PC-9 (cell line): ENCODE data around the gene NTM. TPM values are rescaled to one million over a fixed set of nuclear protein-coding genes. Genes with fewer than 3 reads are reported as not detected.

Experiments used
- BruUV-seq: library from RNA; stranded (reverse); fragments of 400-500 nt; replicated peaks from 2 replicates; lab custom pipeline; 2021; lab: Mats Ljungman, UMichigan
- CTCF ChIA-PET: fragments of 300-600 bp; sonication (Branson Sonifier 250); formaldehyde crosslinking; loops from one replicate; lab custom pipeline; 2022; ENCODE audit warnings: antibody characterized with exemption; lab: Charles Lee
- POLR2A ChIA-PET: fragments of 300-600 bp; sonication (Branson Sonifier 250); formaldehyde crosslinking; loops from one replicate; lab custom pipeline; 2022; ENCODE audit warnings: antibody characterized with exemption; ENCODE audit not compliant: unreplicated experiment; lab: Charles Lee
- DNase-seq, 2 experiments: peaks; one replicate each; pipeline versions ENCODE4 v3.0.0 to v3.0.0-alpha.2; 2015 to 2022; ENCODE audit warnings: mixed read lengths in 1 of 2
- H2AFZ ChIP-seq: fragments of 200-600 bp; sonication (generic); 2 replicates; pipeline ENCODE4 v1.8.1; 2017; ENCODE audit warnings: antibody characterized with exemption
- H3F3A ChIP-seq: fragments of 200-600 bp; sonication (generic); 2 replicates; pipeline ENCODE4 v1.8.1; 2017; ENCODE audit warnings: antibody characterized with exemption, mild to moderate bottlenecking, low read depth; ENCODE audit not compliant: insufficient read depth
- H3K27ac ChIP-seq: fragments of 200-600 bp; sonication (generic); 2 replicates; pipeline ENCODE4 v1.6.1; 2016; ENCODE audit warnings: mixed run types
- H3K27me3 ChIP-seq: fragments of 200-600 bp; sonication (generic); 2 replicates; pipeline ENCODE4 v1.6.1; 2016; ENCODE audit warnings: low read depth, mixed run types; ENCODE audit not compliant: insufficient read depth
- H3K36me3 ChIP-seq: fragments of 200-600 bp; sonication (generic); 2 replicates; pipeline ENCODE4 v1.6.1; 2016; ENCODE audit warnings: low read depth, mixed run types
- H3K4me1 ChIP-seq: fragments of 200-600 bp; sonication (generic); replicated peaks from 2 replicates; pipeline ENCODE4 v1.6.1; 2016; ENCODE audit warnings: mixed run types; ENCODE audit not compliant: insufficient read depth
- H3K4me2 ChIP-seq: fragments of 200-600 bp; sonication (generic); 2 replicates; pipeline ENCODE4 v1.6.1; 2017; ENCODE audit warnings: mixed run types
- H3K4me3 ChIP-seq: fragments of 200-600 bp; sonication (generic); 2 replicates; pipeline ENCODE4 v1.6.1; 2016; ENCODE audit warnings: mixed run types
- H3K79me2 ChIP-seq: fragments of 200-600 bp; sonication (generic); 2 replicates; pipeline ENCODE4 v1.6.1; 2017; ENCODE audit warnings: low read depth, mixed run types
- H3K9me2 ChIP-seq: fragments of 200-600 bp; sonication (generic); 2 replicates; pipeline ENCODE4 v1.8.1; 2017; ENCODE audit warnings: mild to moderate bottlenecking; ENCODE audit not compliant: insufficient read depth
- H3K9me3 ChIP-seq: fragments of 200-600 bp; sonication (generic); 2 replicates; pipeline ENCODE4 v1.8.1; 2016; ENCODE audit warnings: low read depth; ENCODE audit not compliant: insufficient read depth
- H4K20me1 ChIP-seq: fragments of 200-600 bp; sonication (generic); 2 replicates; pipeline ENCODE4 v1.8.1; 2017; ENCODE audit not compliant: insufficient read depth
- EZH2 ChIP-seq: fragments of 200-600 bp; sonication (generic); IDR thresholded peaks from 2 replicates; pipeline ENCODE4 v1.8.0; 2017; ENCODE audit warnings: antibody characterized with exemption, low read depth
- intact Hi-C: fragments of 100-400 bp; cut with micrococcal nuclease; formaldehyde crosslinking; loops from one replicate; pipeline ENCODE4 v1.10.0; 2022; ENCODE audit not compliant: unreplicated experiment
- total RNA-seq: library from RNA; stranded (reverse); gene quantifications from 2 replicates; pipeline ENCODE4 v1.2.3, GENCODE V29; 2021
- TF ChIP-seq, protein P1 (sequence below): fragments of 200-600 bp; sonication (generic); conservative IDR thresholded peaks from 2 replicates; pipeline ENCODE4 v1.6.1; 2017; ENCODE audit warnings: mixed run types, antibody characterized with exemption, mild to moderate bottlenecking, moderate library complexity

Gene NTM
- total RNA-seq, 1 experiment from 2014 or later, result not detected

DNA sequence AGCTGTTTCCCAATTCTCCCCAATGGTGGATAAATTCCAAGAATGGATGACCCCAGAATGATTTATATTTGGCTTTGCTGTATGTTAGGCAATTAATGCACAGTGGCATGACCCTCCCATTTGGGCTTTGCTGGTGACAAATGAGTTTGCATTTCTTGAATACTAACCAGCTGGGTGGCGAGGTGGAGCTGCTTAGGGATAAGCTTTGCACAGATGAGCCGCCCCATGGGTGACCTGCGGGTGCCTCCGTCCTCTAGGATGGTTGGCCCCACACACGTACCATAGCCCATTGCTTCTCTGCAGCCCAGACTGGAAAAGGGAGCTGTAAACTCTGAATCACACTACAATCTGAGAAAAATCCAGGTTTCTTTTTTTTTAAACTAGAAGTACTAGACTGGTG, 94.6 kb downstream of the NTM start:
- BruUV-seq, result no TSS peak

DNA sequence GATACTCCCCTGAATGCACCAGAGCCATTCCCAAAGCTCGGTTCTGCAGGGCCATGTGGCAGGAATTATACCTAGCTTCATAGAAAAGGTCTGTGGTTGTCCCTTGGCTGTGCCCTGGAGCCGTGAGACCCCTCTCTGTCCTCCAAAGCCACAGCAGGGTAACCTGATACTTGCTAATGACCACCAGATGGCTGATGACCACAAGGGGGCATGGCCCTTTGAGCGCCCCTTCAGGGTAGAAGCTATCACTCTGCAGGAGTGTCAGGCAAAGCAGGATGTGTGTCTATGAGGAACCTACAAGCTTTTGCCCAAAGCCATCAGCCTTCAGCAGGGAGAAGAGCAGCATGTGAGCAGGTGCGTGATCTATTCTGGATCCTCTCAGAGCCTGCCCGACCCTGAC, 95.3 kb downstream of the NTM start:
- no peak for DNase-seq

More for the DNA sequence above, 94.6 kb downstream of the NTM start:
- TF ChIP-seq EZH2, result no peak
- TF ChIP-seq, protein P1, sequence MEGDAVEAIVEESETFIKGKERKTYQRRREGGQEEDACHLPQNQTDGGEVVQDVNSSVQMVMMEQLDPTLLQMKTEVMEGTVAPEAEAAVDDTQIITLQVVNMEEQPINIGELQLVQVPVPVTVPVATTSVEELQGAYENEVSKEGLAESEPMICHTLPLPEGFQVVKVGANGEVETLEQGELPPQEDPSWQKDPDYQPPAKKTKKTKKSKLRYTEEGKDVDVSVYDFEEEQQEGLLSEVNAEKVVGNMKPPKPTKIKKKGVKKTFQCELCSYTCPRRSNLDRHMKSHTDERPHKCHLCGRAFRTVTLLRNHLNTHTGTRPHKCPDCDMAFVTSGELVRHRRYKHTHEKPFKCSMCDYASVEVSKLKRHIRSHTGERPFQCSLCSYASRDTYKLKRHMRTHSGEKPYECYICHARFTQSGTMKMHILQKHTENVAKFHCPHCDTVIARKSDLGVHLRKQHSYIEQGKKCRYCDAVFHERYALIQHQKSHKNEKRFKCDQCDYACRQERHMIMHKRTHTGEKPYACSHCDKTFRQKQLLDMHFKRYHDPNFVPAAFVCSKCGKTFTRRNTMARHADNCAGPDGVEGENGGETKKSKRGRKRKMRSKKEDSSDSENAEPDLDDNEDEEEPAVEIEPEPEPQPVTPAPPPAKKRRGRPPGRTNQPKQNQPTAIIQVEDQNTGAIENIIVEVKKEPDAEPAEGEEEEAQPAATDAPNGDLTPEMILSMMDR, result no peak
- no peaks in the 10 kb centered on the region for H3F3A ChIP-seq
- H3K4me2 ChIP-seq, result no peak overlapping the region
- CTCF ChIA-PET, result no interaction called here
- DNase-seq, result no peak
- H3K27ac ChIP-seq, result no peak overlapping the region
- no peaks in the 10 kb centered on the region for H4K20me1 ChIP-seq
- no peaks in the 10 kb centered on the region for H3K4me1 ChIP-seq
- no peak overlapping the region for H2AFZ ChIP-seq
- H3K4me3 ChIP-seq, result no peak overlapping the region
- H3K36me3 ChIP-seq, result no peaks in the 10 kb centered on the region
- no peaks in the 10 kb centered on the region for H3K9me3 ChIP-seq
- intact Hi-C loops, result no loop called here
- H3K9me2 ChIP-seq, result no peaks in the 10 kb centered on the region
- POLR2A ChIA-PET, result no interaction called here
- no peaks in the 10 kb centered on the region for H3K79me2 ChIP-seq
- no peaks in the 10 kb centered on the region for H3K27me3 ChIP-seq

DNA sequence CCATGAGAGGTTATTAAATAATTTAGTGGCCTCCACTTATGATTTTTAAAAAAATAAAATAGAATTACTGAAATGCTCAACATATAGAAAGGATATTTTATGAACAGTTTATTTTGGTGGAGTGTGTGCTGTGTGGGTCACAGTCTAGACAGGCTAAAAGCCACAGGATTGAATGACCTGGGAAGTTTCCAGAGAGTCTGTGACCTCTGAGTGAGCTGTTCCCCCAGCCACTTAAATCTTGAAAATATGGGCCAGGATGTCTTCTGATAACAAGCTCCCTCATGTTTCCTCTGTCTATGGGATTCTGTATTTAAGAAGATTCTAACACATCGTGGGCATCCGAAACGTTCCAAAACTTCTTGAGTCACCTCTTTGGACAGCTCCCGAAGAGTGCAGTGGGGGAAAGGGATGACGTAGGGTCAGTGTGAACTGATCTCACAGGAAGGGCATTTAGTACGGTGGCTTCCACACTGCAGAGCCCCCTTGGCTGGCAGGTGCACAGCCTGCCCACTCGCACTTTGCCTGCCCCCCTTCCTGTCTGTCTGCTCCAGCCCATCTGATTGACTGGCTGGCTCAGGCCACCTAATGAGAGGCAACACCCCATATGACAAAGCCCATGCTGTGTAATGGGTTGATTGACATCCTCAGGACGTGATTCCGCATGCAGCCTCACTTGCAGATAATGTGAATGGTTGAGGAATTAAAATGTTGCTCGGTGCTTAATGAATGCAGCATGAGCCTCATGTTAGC, 97.4 kb downstream of the NTM start:
- intact Hi-C loops, result no loop called here
- POLR2A ChIA-PET, result no interaction called here
- no peak for DNase-seq
- Histone ChIP-seq H3K27me3 (no peaks in the 10 kb centered on the region), H3F3A (no peaks in the 10 kb centered on the region), H3K79me2 (no peaks in the 10 kb centered on the region), H3K27ac (no peak overlapping the region), H3K4me3 (no peak overlapping the region), H3K4me2 (no peak overlapping the region), H2AFZ (no peak overlapping the region), H4K20me1 (no peaks in the 10 kb centered on the region), H3K9me2 (no peaks in the 10 kb centered on the region), H3K36me3 (no peaks in the 10 kb centered on the region), H3K9me3 (no peaks in the 10 kb centered on the region), H3K4me1 (no peaks in the 10 kb centered on the region)
- CTCF ChIA-PET, result no interaction called here
- BruUV-seq, result no TSS peak
- TF ChIP-seq, protein P1, result no peak
- TF ChIP-seq EZH2, result no peak

More for the DNA sequence above, 95.3 kb downstream of the NTM start:
- Histone ChIP-seq H3K9me2 (no peaks in the 10 kb centered on the region), H3F3A (no peaks in the 10 kb centered on the region), H3K9me3 (no peaks in the 10 kb centered on the region), H3K27ac (no peak overlapping the region), H3K4me3 (no peak overlapping the region), H4K20me1 (no peaks in the 10 kb centered on the region), H3K36me3 (no peaks in the 10 kb centered on the region), H3K4me1 (no peaks in the 10 kb centered on the region), H2AFZ (no peak overlapping the region), H3K4me2 (no peak overlapping the region), H3K79me2 (no peaks in the 10 kb centered on the region), H3K27me3 (no peaks in the 10 kb centered on the region)
- ChIA-PET CTCF (no interaction called here), POLR2A (no interaction called here)
- no TSS peak for BruUV-seq
- intact Hi-C loops, result no loop called here
- no peak for TF ChIP-seq EZH2
- TF ChIP-seq, protein P1, result no peak
